WTC11 (cell line): ENCODE data around the gene TMEM151A. TPM values are rescaled to one million over a fixed set of nuclear protein-coding genes. Genes with fewer than 3 reads are reported as not detected.
A peak's percentile ranks its signal among the peaks of the same experiment; 100 is the strongest.

Source experiments
- ATAC-seq: fragments of 200-7000 bp; cut with Tn5 transposase; 2 replicates; pipeline ENCODE4 v1.10.0; 2021; ENCODE audit warnings: mild to moderate bottlenecking, moderate library complexity
- CTCF ChIA-PET: fragments of 300-600 bp; sonication (Branson Sonifier 250); formaldehyde crosslinking; loops from one replicate; lab custom pipeline; 2021; ENCODE audit warnings: antibody characterized with exemption; lab: Charles Lee
- POLR2A ChIA-PET: fragments of 350-600 bp; sonication (Branson Sonifier 250); formaldehyde crosslinking; loops from one replicate; lab custom pipeline; 2021; ENCODE audit warnings: antibody characterized with exemption; lab: Charles Lee
- DNase-seq: peaks from one replicate; pipeline ENCODE4 v3.0.0; 2021; ENCODE audit warnings: low spot score
- H3K27ac Mint-ChIP-seq: 2 replicates; pipeline ENCODE4 v1.8.0; 2021; ENCODE audit warnings: mixed read lengths
- H3K27me3 Mint-ChIP-seq: 2 replicates; pipeline ENCODE4 v1.8.0; 2021; ENCODE audit warnings: low read depth, mild to moderate bottlenecking, moderate library complexity, mixed read lengths
- H3K36me3 Mint-ChIP-seq: 2 replicates; pipeline ENCODE4 v1.8.0; 2021; ENCODE audit warnings: mixed read lengths
- H3K4me1 Mint-ChIP-seq: 2 replicates; pipeline ENCODE4 v1.8.0; 2022; ENCODE audit warnings: mixed read lengths
- H3K4me3 Mint-ChIP-seq: 2 replicates; pipeline ENCODE4 v1.8.0; 2021; ENCODE audit warnings: mild to moderate bottlenecking, moderate library complexity, mixed read lengths
- H3K9me3 Mint-ChIP-seq: 2 replicates; pipeline ENCODE4 v1.8.0; 2021; ENCODE audit warnings: mixed read lengths
- AR ChIP-seq: fragments of 250-450 bp; sonication (Bioruptor Pico); IDR thresholded peaks from 2 replicates; pipeline ENCODE4 v1.9.0; 2021; ENCODE audit warnings: mild to moderate bottlenecking
- CBFB ChIP-seq: sonication (generic); formaldehyde crosslinking; IDR thresholded peaks from 2 replicates; pipeline ENCODE4 v1.8.1; 2022; ENCODE audit warnings: mild to moderate bottlenecking, low read depth, missing genetic modification reagents
- KAT7 ChIP-seq: sonication (generic); formaldehyde crosslinking; IDR thresholded peaks from 2 replicates; pipeline ENCODE4 v1.8.1; 2023; ENCODE audit warnings: missing genetic modification reagents, mild to moderate bottlenecking, borderline replicate concordance
- MXD4 ChIP-seq: fragments of 250-450 bp; sonication (Bioruptor Pico); IDR thresholded peaks from 2 replicates; pipeline ENCODE4 v1.8.0; 2021; ENCODE audit warnings: mild to moderate bottlenecking, moderate library complexity, borderline replicate concordance
- PRRX2 ChIP-seq: fragments of 250-450 bp; sonication (Bioruptor Pico); IDR thresholded peaks from 2 replicates; pipeline ENCODE4 v1.8.0; 2021; ENCODE audit warnings: mild to moderate bottlenecking
- TEAD1 ChIP-seq: sonication (generic); formaldehyde crosslinking; IDR thresholded peaks from 2 replicates; pipeline ENCODE4 v1.8.0; 2022; ENCODE audit warnings: mild to moderate bottlenecking, missing genetic modification reagents
- ZNF232 ChIP-seq: sonication (generic); formaldehyde crosslinking; IDR thresholded peaks from 2 replicates; pipeline ENCODE4 v1.8.0; 2022; ENCODE audit warnings: mild to moderate bottlenecking, missing genetic modification reagents
- ZNF532 ChIP-seq: fragments of 250-450 bp; sonication (Bioruptor Pico); IDR thresholded peaks from 2 replicates; pipeline ENCODE4 v1.9.0; 2021; ENCODE audit warnings: mild to moderate bottlenecking, borderline replicate concordance
- ZSCAN18 ChIP-seq: fragments of 250-450 bp; sonication (Bioruptor Pico); IDR thresholded peaks from 2 replicates; pipeline ENCODE4 v2.1.2; 2022; ENCODE audit warnings: mild to moderate bottlenecking, moderate library complexity
- total RNA-seq: library from RNA; stranded (reverse); gene quantifications from 3 replicates; pipeline ENCODE4 v1.2.3, GENCODE V29; 2021
- TF ChIP-seq, protein P1 (sequence below): fragments of 250-450 bp; sonication (Bioruptor Pico); IDR thresholded peaks from 2 replicates; pipeline ENCODE4 v1.9.0; 2021; ENCODE audit warnings: moderate library complexity, mild to moderate bottlenecking, inconsistent platforms, borderline replicate concordance

Gene TMEM151A
- total RNA-seq, 1 experiment from 2014 or later, result 2.2 TPM

DNA sequence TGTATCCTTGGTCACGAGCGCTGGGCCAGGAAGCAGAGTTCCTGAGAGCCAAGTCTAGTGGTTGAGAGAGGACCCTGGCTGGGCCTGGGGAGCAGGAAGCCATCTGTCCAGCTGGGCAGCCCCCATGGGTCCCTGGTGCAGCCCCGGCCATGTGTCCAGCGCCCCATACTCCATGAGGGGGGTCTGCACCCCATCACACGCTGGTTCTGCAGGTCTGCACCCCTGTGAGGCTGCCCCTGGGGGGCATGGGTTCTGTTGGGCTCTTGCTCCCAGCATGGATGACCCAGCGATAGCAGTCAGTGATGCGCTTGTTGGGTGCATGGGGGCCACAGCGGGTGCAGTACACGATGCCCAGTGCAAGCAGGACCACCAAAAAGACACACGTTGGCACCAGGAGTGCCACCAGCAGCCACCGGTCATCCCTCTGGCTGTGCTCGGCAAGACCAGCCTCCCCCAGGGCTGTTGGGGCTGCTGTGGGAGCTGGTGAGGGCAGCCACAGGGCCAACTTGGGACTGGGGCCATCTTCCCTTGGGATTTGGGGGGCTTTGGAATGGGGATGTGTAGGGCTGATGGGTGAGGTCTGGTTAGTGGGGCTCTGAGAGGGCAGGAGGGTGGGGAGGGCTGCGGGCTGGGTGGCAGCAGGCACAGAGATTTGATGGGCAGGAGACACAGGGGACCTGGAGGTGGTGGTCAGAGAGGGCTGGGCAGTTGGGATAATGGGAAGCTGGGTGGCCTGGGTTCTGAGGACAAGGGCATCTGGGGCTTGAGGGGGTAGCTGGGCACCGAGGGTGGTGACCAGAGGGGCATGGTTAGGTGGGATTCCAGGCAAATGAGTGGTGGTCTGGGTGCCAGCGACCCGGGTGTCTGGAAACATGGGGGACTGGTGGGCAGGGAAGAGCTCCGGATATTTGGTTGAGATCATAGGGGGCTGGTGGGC is 23.1 kb downstream of the TMEM151A start (continued):
- no peak for TF ChIP-seq ZNF532 (CRISPR knock-in tag)
- TF ChIP-seq, protein P1, sequence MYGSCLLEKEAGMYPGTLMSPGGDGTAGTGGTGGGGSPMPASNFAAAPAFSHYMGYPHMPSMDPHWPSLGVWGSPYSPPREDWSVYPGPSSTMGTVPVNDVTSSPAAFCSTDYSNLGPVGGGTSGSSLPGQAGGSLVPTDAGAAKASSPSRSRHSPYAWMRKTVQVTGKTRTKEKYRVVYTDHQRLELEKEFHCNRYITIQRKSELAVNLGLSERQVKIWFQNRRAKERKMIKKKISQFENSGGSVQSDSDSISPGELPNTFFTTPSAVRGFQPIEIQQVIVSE (CRISPR knock-in tag), result no peak

DNA sequence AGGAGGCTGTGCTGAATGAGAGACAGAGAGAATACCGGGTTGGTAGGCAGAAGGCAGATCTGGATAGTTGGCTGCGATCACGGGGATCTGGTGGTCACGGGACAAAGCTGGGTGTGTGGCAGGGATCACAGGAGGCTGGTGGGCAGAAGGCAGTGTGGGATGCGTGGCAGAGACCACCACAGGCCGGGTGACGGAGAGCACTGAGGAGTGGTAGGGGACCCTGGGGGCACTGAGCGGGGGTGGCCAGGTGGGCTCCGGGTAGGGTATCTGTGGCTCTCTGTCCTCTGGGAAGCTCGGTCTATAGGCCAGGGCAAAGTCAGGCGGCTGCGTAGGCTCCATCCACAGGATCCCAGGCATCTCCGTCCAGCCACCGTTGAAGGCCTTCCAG is 23.8 kb downstream of the TMEM151A start:
- peaks cover 20% of the 10 kb centered on the region for H3K36me3 Mint-ChIP-seq
- H3K4me1 Mint-ChIP-seq, result peaks cover 30% of the 10 kb centered on the region
- peaks cover 22% of the 10 kb centered on the region for H3K27me3 Mint-ChIP-seq
- no peak for DNase-seq
- no peak for TF ChIP-seq KAT7 (CRISPR knock-in tag)
- TF ChIP-seq CBFB (CRISPR knock-in tag), result no peak
- TF ChIP-seq AR, result no peak
- TF ChIP-seq MXD4 (CRISPR knock-in tag), result no peak
- TF ChIP-seq ZNF232 (CRISPR knock-in tag), result no peak
- no peak for TF ChIP-seq PRRX2
- no peak for TF ChIP-seq TEAD1 (CRISPR knock-in tag)
- TF ChIP-seq ZSCAN18 (CRISPR knock-in tag), result no peak
- ChIA-PET CTCF (interaction anchor here (0.9 to 3.4 kb wide), 3 partner anchors 13 to 33 kb away, joined by 3 to 31 read pairs (median 5); partner anchors contain the start of gene RIN1), POLR2A (interaction anchor here (0.9 kb wide), 1 partner anchor 55 kb away, joined by 4 read pairs; no protein-coding TSS in a partner anchor)
- no peak for ATAC-seq
- H3K27ac Mint-ChIP-seq, result 0 out of 2 replicates have a peak overlapping the region, but pooled peaks have one; percentile 36
- H3K4me3 Mint-ChIP-seq, result no peak overlapping the region
- peaks cover 20% of the 10 kb centered on the region for H3K9me3 Mint-ChIP-seq
